ENCODE results near the gene SLC16A7.

SLC16A7 gene

DNA sequence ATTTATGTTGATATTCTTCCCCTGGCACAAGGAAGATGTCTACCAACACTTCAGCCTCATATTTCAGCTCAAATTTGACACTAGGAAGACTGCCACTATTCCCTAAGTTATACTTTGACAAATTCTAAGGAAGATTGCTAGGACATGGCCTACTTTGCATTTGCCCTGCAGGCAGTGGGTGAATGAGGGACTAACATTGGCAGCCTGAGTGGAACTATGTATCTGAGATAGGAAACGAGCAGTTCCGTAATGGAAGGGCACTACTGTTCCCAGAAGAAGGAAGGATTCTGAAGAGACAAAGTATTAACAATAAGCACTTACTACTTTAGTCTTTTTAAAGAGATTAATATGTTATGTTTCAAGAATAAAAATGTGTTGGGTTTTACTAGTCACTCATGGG, 115.1 kb downstream of the SLC16A7 start:
- TF ChIP-seq YY1 (IDR thresholded peaks at IDR 0.05; ENCODE audit: insufficient read depth, insufficient read length) (no peak), SUZ12 (IDR thresholded peaks at IDR 0.05; ENCODE audit: extremely low read depth, insufficient read depth, insufficient read length) (no peak), ZNF274 (IDR thresholded peaks at IDR 0.05; ENCODE audit: low read depth, low read length) (no peak)
- no peak for DNase-seq (ENCODE audit: low read depth, low spot score)
- no peak overlapping the region for H3K9ac ChIP-seq (ENCODE audit: insufficient read length, low read depth)
- no peaks in the 10 kb centered on the region for H3K4me1 ChIP-seq (ENCODE audit: insufficient read depth, insufficient read length)
- H3K9me3 ChIP-seq (ENCODE audit: insufficient read depth, low read length): no peaks in the 10 kb centered on the region
- no peaks in the 10 kb centered on the region for H3K36me3 ChIP-seq (ENCODE audit: insufficient read depth, insufficient read length, low read length)
- no peaks in the 10 kb centered on the region for H3K27me3 ChIP-seq (ENCODE audit: insufficient read depth, insufficient read length)
- no peak overlapping the region for H3K4me3 ChIP-seq (ENCODE audit: insufficient read length, low read depth)

DNA sequence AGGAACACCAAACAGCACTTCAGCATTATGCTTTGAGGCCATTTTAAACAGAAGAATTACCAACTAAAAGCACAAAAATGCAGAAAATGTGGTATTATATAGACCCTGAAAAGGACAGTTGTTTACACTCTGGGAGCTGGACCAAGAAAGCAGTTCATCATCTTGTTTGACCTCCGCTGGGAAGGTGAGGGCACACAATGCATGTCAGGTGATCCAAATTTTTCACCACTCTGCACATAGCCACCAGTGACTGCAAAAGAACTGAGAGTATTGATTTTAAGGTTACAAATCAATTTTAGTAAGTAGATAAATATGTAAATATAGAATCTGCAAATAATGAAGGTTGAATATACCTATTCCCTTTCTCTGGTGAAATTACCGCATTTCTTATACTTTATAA, 119.6 kb downstream of the SLC16A7 start:
- Histone ChIP-seq H3K36me3 (ENCODE audit: insufficient read depth, insufficient read length, low read length) (no peaks in the 10 kb centered on the region), H3K4me1 (ENCODE audit: insufficient read depth, insufficient read length) (no peaks in the 10 kb centered on the region), H3K9ac (ENCODE audit: insufficient read length, low read depth) (no peak overlapping the region), H3K27me3 (ENCODE audit: insufficient read depth, insufficient read length) (no peaks in the 10 kb centered on the region), H3K4me3 (ENCODE audit: insufficient read length, low read depth) (no peak overlapping the region), H3K9me3 (ENCODE audit: insufficient read depth, low read length) (no peaks in the 10 kb centered on the region)
- no peak for DNase-seq (ENCODE audit: low read depth, low spot score)
- TF ChIP-seq SUZ12 (IDR thresholded peaks at IDR 0.05; ENCODE audit: extremely low read depth, insufficient read depth, insufficient read length) (no peak), ZNF274 (IDR thresholded peaks at IDR 0.05; ENCODE audit: low read depth, low read length) (no peak), YY1 (IDR thresholded peaks at IDR 0.05; ENCODE audit: insufficient read depth, insufficient read length) (no peak)

DNA sequence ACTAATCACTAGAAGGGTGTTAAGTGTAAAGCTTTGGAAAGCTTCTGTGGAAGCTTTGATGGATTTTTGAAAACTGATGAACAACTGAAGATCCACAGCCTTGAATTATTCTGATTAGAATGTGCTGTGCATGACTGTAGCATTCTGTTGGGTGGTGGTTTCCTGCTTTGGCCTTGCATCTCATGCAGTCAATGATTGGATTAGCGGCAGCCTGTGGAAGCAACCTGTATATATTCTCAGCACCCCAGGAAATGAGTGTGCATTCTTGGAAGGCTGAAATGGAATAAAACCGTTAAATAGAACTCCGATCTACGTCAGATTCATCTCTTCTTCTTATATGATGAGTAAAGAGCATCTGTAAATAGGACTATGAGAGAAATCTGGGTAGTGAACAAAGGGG, 120.2 kb downstream of the SLC16A7 start:
- H3K36me3 ChIP-seq (ENCODE audit: insufficient read depth, insufficient read length, low read length): no peaks in the 10 kb centered on the region
- no peak for TF ChIP-seq YY1 (IDR thresholded peaks at IDR 0.05; ENCODE audit: insufficient read depth, insufficient read length)
- no peak for TF ChIP-seq SUZ12 (IDR thresholded peaks at IDR 0.05; ENCODE audit: extremely low read depth, insufficient read depth, insufficient read length)
- no peak for TF ChIP-seq ZNF274 (IDR thresholded peaks at IDR 0.05; ENCODE audit: low read depth, low read length)
- no peak overlapping the region for H3K4me3 ChIP-seq (ENCODE audit: insufficient read length, low read depth)
- no peaks in the 10 kb centered on the region for H3K27me3 ChIP-seq (ENCODE audit: insufficient read depth, insufficient read length)
- no peak overlapping the region for H3K9ac ChIP-seq (ENCODE audit: insufficient read length, low read depth)
- no peaks in the 10 kb centered on the region for H3K9me3 ChIP-seq (ENCODE audit: insufficient read depth, low read length)
- DNase-seq (ENCODE audit: low read depth, low spot score): no peak
- H3K4me1 ChIP-seq (ENCODE audit: insufficient read depth, insufficient read length): no peaks in the 10 kb centered on the region

DNA sequence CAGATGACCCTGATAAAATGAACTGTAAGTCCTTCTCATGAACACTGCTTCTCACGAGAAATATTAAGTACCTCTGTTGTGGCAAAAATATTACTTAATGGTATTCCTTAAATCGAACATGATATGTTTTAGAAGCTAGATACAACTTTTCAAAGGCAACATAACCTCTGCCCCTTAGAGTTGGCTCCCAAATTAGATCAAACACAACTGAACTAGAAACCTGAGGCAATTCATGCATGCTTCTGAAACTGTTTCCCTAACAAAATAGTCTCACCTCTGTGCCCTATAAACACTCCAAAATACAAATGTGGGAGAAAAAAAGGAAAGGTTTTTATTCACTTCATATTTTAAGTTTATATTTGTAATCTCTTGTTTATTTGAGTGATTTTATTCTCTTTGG, 121.6 kb downstream of the SLC16A7 start:
- Histone ChIP-seq H3K9ac (ENCODE audit: insufficient read length, low read depth) (no peak overlapping the region), H3K4me1 (ENCODE audit: insufficient read depth, insufficient read length) (no peaks in the 10 kb centered on the region), H3K27me3 (ENCODE audit: insufficient read depth, insufficient read length) (no peaks in the 10 kb centered on the region), H3K4me3 (ENCODE audit: insufficient read length, low read depth) (no peak overlapping the region), H3K9me3 (ENCODE audit: insufficient read depth, low read length) (no peaks in the 10 kb centered on the region), H3K36me3 (ENCODE audit: insufficient read depth, insufficient read length, low read length) (no peaks in the 10 kb centered on the region)
- DNase-seq (ENCODE audit: low read depth, low spot score): no peak
- TF ChIP-seq SUZ12 (IDR thresholded peaks at IDR 0.05; ENCODE audit: extremely low read depth, insufficient read depth, insufficient read length) (no peak), YY1 (IDR thresholded peaks at IDR 0.05; ENCODE audit: insufficient read depth, insufficient read length) (no peak), ZNF274 (IDR thresholded peaks at IDR 0.05; ENCODE audit: low read depth, low read length) (no peak)

DNA sequence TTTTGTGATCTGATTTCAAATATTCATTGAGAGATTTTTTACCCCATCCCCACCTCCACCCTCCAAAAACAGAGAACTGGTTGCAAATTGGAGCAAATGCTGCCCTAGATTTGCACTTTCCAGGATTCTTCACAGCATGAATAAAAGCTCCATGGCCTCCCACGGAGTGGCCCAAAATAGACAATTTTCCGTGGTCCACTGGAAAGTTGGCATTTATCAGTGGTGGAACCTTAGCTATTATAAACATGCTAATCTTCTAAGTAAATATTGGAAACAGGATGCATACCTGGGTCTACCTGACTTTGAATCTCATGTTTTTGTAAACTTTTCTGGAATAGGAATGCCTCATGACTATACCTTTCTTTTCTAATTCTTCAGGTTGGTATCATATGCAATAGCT, 123.9 kb downstream of the SLC16A7 start:
- H3K9ac ChIP-seq (ENCODE audit: insufficient read length, low read depth): no peak overlapping the region
- H3K4me3 ChIP-seq (ENCODE audit: insufficient read length, low read depth): no peak overlapping the region
- no peaks in the 10 kb centered on the region for H3K9me3 ChIP-seq (ENCODE audit: insufficient read depth, low read length)
- TF ChIP-seq SUZ12 (IDR thresholded peaks at IDR 0.05; ENCODE audit: extremely low read depth, insufficient read depth, insufficient read length) (no peak), YY1 (IDR thresholded peaks at IDR 0.05; ENCODE audit: insufficient read depth, insufficient read length) (no peak), ZNF274 (IDR thresholded peaks at IDR 0.05; ENCODE audit: low read depth, low read length) (no peak)
- H3K27me3 ChIP-seq (ENCODE audit: insufficient read depth, insufficient read length): no peaks in the 10 kb centered on the region
- no peaks in the 10 kb centered on the region for H3K4me1 ChIP-seq (ENCODE audit: insufficient read depth, insufficient read length)
- no peak for DNase-seq (ENCODE audit: low read depth, low spot score)
- H3K36me3 ChIP-seq (ENCODE audit: insufficient read depth, insufficient read length, low read length): no peaks in the 10 kb centered on the region

DNA sequence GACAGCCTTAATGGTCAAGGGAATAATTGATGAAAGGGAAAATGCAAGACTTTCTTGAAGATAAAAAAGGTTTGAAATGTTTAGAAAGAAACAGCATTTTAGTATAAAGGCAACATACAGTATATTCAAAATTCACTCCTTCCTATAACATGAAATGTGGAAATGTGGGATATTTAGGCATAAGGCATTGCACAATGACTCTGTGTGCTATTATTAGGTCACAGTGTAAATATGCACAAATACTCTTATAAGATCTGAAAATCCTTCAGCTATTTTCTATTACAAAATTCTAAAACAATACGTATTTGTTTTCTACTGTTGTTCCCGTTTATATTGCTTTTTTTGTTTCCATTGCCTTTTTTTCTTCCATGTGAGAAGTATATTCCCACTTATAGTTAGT, 127.7 kb downstream of the SLC16A7 start:
- Histone ChIP-seq H3K36me3 (ENCODE audit: insufficient read depth, insufficient read length, low read length) (no peaks in the 10 kb centered on the region), H3K27me3 (ENCODE audit: insufficient read depth, insufficient read length) (no peaks in the 10 kb centered on the region), H3K9me3 (ENCODE audit: insufficient read depth, low read length) (no peaks in the 10 kb centered on the region), H3K4me1 (ENCODE audit: insufficient read depth, insufficient read length) (no peaks in the 10 kb centered on the region), H3K4me3 (ENCODE audit: insufficient read length, low read depth) (no peak overlapping the region), H3K9ac (ENCODE audit: insufficient read length, low read depth) (no peak overlapping the region)
- TF ChIP-seq YY1 (IDR thresholded peaks at IDR 0.05; ENCODE audit: insufficient read depth, insufficient read length) (no peak), ZNF274 (IDR thresholded peaks at IDR 0.05; ENCODE audit: low read depth, low read length) (no peak), SUZ12 (IDR thresholded peaks at IDR 0.05; ENCODE audit: extremely low read depth, insufficient read depth, insufficient read length) (no peak)
- no peak for DNase-seq (ENCODE audit: low read depth, low spot score)

DNA sequence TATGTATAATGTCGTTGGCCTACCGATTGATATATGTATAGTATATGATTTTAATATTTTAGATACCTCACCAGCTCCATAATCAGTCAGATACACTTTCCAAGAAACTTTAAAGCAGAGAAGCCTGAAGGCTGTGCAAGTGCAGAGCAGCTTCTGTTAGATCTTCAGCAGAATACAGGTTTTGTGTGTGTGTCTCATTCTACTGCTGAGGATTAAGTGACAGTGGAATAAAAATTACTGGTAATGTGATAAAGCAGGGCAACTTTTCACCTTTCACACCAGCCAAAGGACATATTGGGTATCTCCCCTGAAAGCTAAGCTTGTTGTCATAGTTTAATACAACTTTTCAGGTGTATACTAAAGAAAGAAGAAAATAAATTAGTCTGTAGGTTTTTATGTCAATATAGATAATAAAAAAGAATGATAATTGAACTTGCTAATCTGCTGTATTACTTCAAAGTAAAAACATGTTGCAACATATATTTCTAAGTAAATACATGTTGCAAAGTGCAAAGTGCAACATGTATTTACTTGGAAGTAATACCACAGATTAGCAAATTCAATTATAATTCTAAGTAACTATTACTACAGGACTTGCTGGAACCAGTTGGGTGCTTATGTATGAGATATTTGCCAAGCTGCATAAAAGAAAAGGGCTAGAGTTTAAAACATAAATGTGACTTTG, 128.3 kb downstream of the SLC16A7 start:
- no peaks in the 10 kb centered on the region for H3K4me1 ChIP-seq (ENCODE audit: insufficient read depth, insufficient read length)
- H3K36me3 ChIP-seq (ENCODE audit: insufficient read depth, insufficient read length, low read length): no peaks in the 10 kb centered on the region
- no peak overlapping the region for H3K4me3 ChIP-seq (ENCODE audit: insufficient read length, low read depth)
- DNase-seq (ENCODE audit: low read depth, low spot score): no peak
- no peaks in the 10 kb centered on the region for H3K9me3 ChIP-seq (ENCODE audit: insufficient read depth, low read length)
- no peak overlapping the region for H3K9ac ChIP-seq (ENCODE audit: insufficient read length, low read depth)
- TF ChIP-seq YY1 (IDR thresholded peaks at IDR 0.05; ENCODE audit: insufficient read depth, insufficient read length) (no peak), SUZ12 (IDR thresholded peaks at IDR 0.05; ENCODE audit: extremely low read depth, insufficient read depth, insufficient read length) (no peak), ZNF274 (IDR thresholded peaks at IDR 0.05; ENCODE audit: low read depth, low read length) (no peak)
- no peaks in the 10 kb centered on the region for H3K27me3 ChIP-seq (ENCODE audit: insufficient read depth, insufficient read length)
